HG03432 (cell line): ENCODE data around the gene ECT2.
"Not testable (repeated sequence)": the region's sequence is repeated elsewhere in the genome, so short reads cannot be mapped to it uniquely, and the experiment has no call there.

Source experiments
- ATAC-seq: cut with Tn5 transposase; IDR thresholded peaks from one replicate; pipeline ENCODE4 v1.9.1; 2021; ENCODE audit warnings: mild to moderate bottlenecking, moderate library complexity; ENCODE audit not compliant: unreplicated experiment

Gene ECT2

GRCh38 chr3:172750368-172751174, at the start of gene ECT2:
Gene ECT2, plus strand, starts transcription at chr3:172750726. Its CDS starts 3,805 bp downstream, at chr3:172754531.
- peak; percentile 99 for ATAC-seq

GRCh38 chr3:172700936-172701455, 49.5 kb upstream of the ECT2 start:
- ATAC-seq = no peak

GRCh38 chr3:172701751-172702150, 48.8 kb upstream of the ECT2 start:
- ATAC-seq = peak; percentile 60

GRCh38 chr3:172702256-172702655, 48.3 kb upstream of the ECT2 start:
- ATAC-seq = no peak

- ATAC-seq = not testable (repeated sequence)
These were observed 47.8 kb upstream of the ECT2 start for GRCh38 chr3:172702731-172703130.

- no peak for ATAC-seq
These were observed 46.5 kb upstream of the ECT2 start for GRCh38 chr3:172704001-172704400.

- no peak for ATAC-seq
These were observed 45.4 kb upstream of the ECT2 start for GRCh38 chr3:172705170-172705569.

GRCh38 chr3:172707030-172707429, 43.5 kb upstream of the ECT2 start:
- no peak for ATAC-seq

- ATAC-seq = no peak
These were observed 42.6 kb upstream of the ECT2 start for GRCh38 chr3:172707967-172708366.

- ATAC-seq = no peak
These were observed 41.4 kb upstream of the ECT2 start for GRCh38 chr3:172708921-172709773.

- peak; percentile 3 for ATAC-seq
These were observed 40.5 kb upstream of the ECT2 start for GRCh38 chr3:172709774-172710663.

GRCh38 chr3:172710664-172711453, 39.7 kb upstream of the ECT2 start, which contains the start of gene NCEH1:
Gene NCEH1, minus strand, starts transcription at chr3:172711067. Its CDS starts 83 bp downstream, at chr3:172710984.
- ATAC-seq = peak; percentile 100

- ATAC-seq = no peak
These were observed 39.1 kb upstream of the ECT2 start for GRCh38 chr3:172711454-172711795.

- no peak for ATAC-seq
These were observed 37.2 kb upstream of the ECT2 start for GRCh38 chr3:172713316-172713715.

- ATAC-seq = no peak
These were observed 34.0 kb upstream of the ECT2 start for GRCh38 chr3:172716476-172716875.

GRCh38 chr3:172717493-172718088, 32.9 kb upstream of the ECT2 start:
- no peak for ATAC-seq

- not testable (repeated sequence) for ATAC-seq
These were observed 27.9 kb upstream of the ECT2 start for GRCh38 chr3:172722536-172723040.

- ATAC-seq = no peak
These were observed 24.1 kb upstream of the ECT2 start for GRCh38 chr3:172726380-172726779.

GRCh38 chr3:172735014-172735413, 15.5 kb upstream of the ECT2 start:
- no peak for ATAC-seq
